SK-N-SH treated with all-trans-retinoic acid at 6 μM for 48 hours (cell line): ENCODE measurements around the gene PTPRN2.

Source experiments
- ATAC-seq: fragments of 200-7000 bp; cut with Tn5 transposase; 3 replicates; pipeline ENCODE4 v1.9.1; 2020; ENCODE audit warnings: mild to moderate bottlenecking, moderate library complexity
- ARNTL ChIP-seq: fragments of 450-650 bp; formaldehyde crosslinking; IDR thresholded peaks from 2 replicates; pipeline ENCODE4 v1.5.0; 2020; ENCODE audit warnings: low read depth, mild to moderate bottlenecking, moderate library complexity, borderline replicate concordance
- BACH2 ChIP-seq: fragments of 250-450 bp; sonication (Bioruptor Pico); IDR thresholded peaks from 2 replicates; pipeline ENCODE4 v1.9.0; 2021; ENCODE audit warnings: mild to moderate bottlenecking, borderline replicate concordance
- CREB5 ChIP-seq: fragments of 250-450 bp; sonication (Bioruptor Pico); IDR thresholded peaks from 2 replicates; pipeline ENCODE4 v1.5.1; 2020; ENCODE audit warnings: low read depth, mild to moderate bottlenecking, moderate library complexity
- CSDC2 ChIP-seq: fragments of 250-450 bp; sonication (Bioruptor Pico); IDR thresholded peaks from 2 replicates; pipeline ENCODE4 v1.5.0; 2020; ENCODE audit warnings: mild to moderate bottlenecking, moderate library complexity
- ESRRG ChIP-seq: fragments of 250-450 bp; sonication (Bioruptor Pico); IDR thresholded peaks from 2 replicates; pipeline ENCODE4 v1.6.1; 2021; ENCODE audit warnings: mild to moderate bottlenecking
- GLIS3 ChIP-seq: fragments of 250-450 bp; sonication (Bioruptor Pico); IDR thresholded peaks from 2 replicates; pipeline ENCODE4 v1.5.0; 2020; ENCODE audit warnings: mild to moderate bottlenecking, moderate library complexity
- ISL1 ChIP-seq: fragments of 250-450 bp; sonication (Bioruptor Pico); IDR thresholded peaks from 2 replicates; pipeline ENCODE4 v2.1.2; 2022; ENCODE audit warnings: mild to moderate bottlenecking, moderate library complexity
- OSR1 ChIP-seq: fragments of 250-450 bp; sonication (Bioruptor Pico); IDR thresholded peaks from 2 replicates; pipeline ENCODE4 v1.8.0; 2022; ENCODE audit warnings: moderate library complexity, mild to moderate bottlenecking, inconsistent platforms
- PPARA ChIP-seq: fragments of 250-450 bp; sonication (Bioruptor Pico); IDR thresholded peaks from 2 replicates; pipeline ENCODE4 v1.5.0; 2020; ENCODE audit warnings: mild to moderate bottlenecking, borderline replicate concordance
- RARB ChIP-seq: fragments of 250-450 bp; sonication (Bioruptor Pico); IDR thresholded peaks from 2 replicates; pipeline ENCODE4 v1.8.0; 2021; ENCODE audit warnings: mild to moderate bottlenecking, moderate library complexity
- SNAI2 ChIP-seq: fragments of 250-450 bp; sonication (Bioruptor Pico); IDR thresholded peaks from 2 replicates; pipeline ENCODE4 v1.5.0; 2020; ENCODE audit warnings: mild to moderate bottlenecking, moderate library complexity
- TCF4 ChIP-seq: fragments of 250-450 bp; sonication (Bioruptor Pico); IDR thresholded peaks from 2 replicates; pipeline ENCODE4 v1.8.0; 2021; ENCODE audit warnings: mild to moderate bottlenecking, moderate library complexity, borderline replicate concordance
- TOX ChIP-seq: fragments of 250-450 bp; sonication (Bioruptor Pico); IDR thresholded peaks from 2 replicates; pipeline ENCODE4 v1.8.0; 2021; ENCODE audit warnings: mild to moderate bottlenecking, moderate library complexity, borderline replicate concordance
- ZFP3 ChIP-seq: fragments of 250-450 bp; sonication (Bioruptor Pico); IDR thresholded peaks from 2 replicates; pipeline ENCODE4 v1.5.0; 2020; ENCODE audit warnings: mild to moderate bottlenecking, moderate library complexity
- ZFP30 ChIP-seq: fragments of 450-650 bp; formaldehyde crosslinking; IDR thresholded peaks from 2 replicates; pipeline ENCODE4 v1.5.0; 2022; ENCODE audit warnings: mild to moderate bottlenecking, moderate library complexity
- ZNF565 ChIP-seq: fragments of 450-650 bp; formaldehyde crosslinking; conservative IDR thresholded peaks from 2 replicates; pipeline ENCODE4 v1.5.0; 2020; ENCODE audit warnings: low read depth, mild to moderate bottlenecking, moderate library complexity
- ZNF70 ChIP-seq: fragments of 450-650 bp; formaldehyde crosslinking; IDR thresholded peaks from 2 replicates; pipeline ENCODE4 v1.5.0; 2020; ENCODE audit warnings: mild to moderate bottlenecking, moderate library complexity
- ZNF8 ChIP-seq: fragments of 450-650 bp; formaldehyde crosslinking; IDR thresholded peaks from 2 replicates; pipeline ENCODE4 v1.5.0; 2020; ENCODE audit warnings: mild to moderate bottlenecking, moderate library complexity
- TF ChIP-seq, protein P1 (sequence below): fragments of 250-450 bp; sonication (Bioruptor Pico); IDR thresholded peaks from 2 replicates; pipeline ENCODE4 v1.5.1; 2021; ENCODE audit warnings: mild to moderate bottlenecking, moderate library complexity
- TF ChIP-seq, protein P2 (sequence below): fragments of 250-450 bp; sonication (Bioruptor Pico); IDR thresholded peaks from 2 replicates; pipeline ENCODE4 v1.8.0; 2020; ENCODE audit warnings: mild to moderate bottlenecking, moderate library complexity, borderline replicate concordance
- TF ChIP-seq, protein P3 (sequence below): fragments of 250-450 bp; sonication (Bioruptor Pico); IDR thresholded peaks from 2 replicates; pipeline ENCODE4 v1.8.0; 2021; ENCODE audit warnings: low read depth, mild to moderate bottlenecking, moderate library complexity, borderline replicate concordance

Gene PTPRN2

DNA sequence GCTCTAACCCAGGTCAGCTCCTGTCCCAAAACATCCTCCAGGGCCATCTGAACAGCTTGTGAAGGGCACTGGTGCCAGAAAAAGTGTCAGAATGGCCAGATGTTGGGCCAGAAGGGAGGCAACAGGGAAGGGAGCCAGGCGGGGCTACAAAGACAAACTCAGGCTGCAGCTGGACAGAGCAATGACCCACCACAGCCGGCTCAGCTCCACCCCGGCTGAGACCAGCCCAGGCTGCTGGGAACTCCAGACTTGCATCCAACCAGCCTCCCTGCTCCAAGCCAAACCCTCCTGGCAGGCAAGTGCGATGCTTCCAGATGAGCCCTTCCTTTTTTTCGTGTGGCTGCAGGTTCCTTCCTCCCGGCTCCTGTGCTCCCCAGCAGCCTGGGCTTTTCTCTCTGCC lies 466.9 kb downstream of the PTPRN2 start:
- no peak for ATAC-seq
- TF ChIP-seq PPARA (CRISPR knock-in tag) (no peak), CSDC2 (CRISPR knock-in tag) (no peak), TOX (CRISPR knock-in tag) (no peak), ARNTL (CRISPR knock-in tag) (no peak), TCF4 (CRISPR knock-in tag) (no peak), ZFP30 (CRISPR knock-in tag) (no peak), CREB5 (CRISPR knock-in tag) (no peak), ZNF70 (CRISPR knock-in tag) (no peak)

DNA sequence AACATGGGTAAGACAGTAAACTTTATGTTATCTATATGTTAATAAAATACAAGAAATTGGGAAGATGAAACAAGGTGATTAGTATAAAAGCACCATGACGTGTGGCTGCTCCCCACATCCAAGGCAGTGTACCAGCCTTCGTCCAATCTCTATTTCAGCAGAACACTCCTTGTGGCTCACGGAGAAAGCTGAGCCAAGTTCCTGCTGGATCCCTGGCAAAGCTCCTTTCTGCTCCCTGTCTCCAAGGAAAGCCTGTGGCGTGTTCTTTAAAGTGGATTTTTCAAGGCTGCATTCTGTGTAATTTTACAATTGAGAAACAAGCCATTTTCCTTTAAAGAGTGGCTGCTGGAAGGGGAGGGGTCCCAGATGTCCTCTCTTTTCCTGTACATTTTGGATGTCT lies 467.3 kb downstream of the PTPRN2 start:
- ATAC-seq, result no peak
- TF ChIP-seq ZNF565 (CRISPR knock-in tag), result no peak
- no peak for TF ChIP-seq RARB (CRISPR knock-in tag)
- TF ChIP-seq, protein P1, sequence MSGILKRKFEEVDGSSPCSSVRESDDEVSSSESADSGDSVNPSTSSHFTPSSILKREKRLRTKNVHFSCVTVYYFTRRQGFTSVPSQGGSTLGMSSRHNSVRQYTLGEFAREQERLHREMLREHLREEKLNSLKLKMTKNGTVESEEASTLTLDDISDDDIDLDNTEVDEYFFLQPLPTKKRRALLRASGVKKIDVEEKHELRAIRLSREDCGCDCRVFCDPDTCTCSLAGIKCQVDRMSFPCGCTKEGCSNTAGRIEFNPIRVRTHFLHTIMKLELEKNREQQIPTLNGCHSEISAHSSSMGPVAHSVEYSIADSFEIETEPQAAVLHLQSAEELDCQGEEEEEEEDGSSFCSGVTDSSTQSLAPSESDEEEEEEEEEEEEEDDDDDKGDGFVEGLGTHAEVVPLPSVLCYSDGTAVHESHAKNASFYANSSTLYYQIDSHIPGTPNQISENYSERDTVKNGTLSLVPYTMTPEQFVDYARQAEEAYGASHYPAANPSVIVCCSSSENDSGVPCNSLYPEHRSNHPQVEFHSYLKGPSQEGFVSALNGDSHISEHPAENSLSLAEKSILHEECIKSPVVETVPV, result no peak
- TF ChIP-seq OSR1 (CRISPR knock-in tag), result no peak
- no peak for TF ChIP-seq ZFP30 (CRISPR knock-in tag)
- no peak for TF ChIP-seq ZNF70 (CRISPR knock-in tag)
- no peak for TF ChIP-seq BACH2 (CRISPR knock-in tag)
- TF ChIP-seq GLIS3, result no peak
- TF ChIP-seq, protein P2, sequence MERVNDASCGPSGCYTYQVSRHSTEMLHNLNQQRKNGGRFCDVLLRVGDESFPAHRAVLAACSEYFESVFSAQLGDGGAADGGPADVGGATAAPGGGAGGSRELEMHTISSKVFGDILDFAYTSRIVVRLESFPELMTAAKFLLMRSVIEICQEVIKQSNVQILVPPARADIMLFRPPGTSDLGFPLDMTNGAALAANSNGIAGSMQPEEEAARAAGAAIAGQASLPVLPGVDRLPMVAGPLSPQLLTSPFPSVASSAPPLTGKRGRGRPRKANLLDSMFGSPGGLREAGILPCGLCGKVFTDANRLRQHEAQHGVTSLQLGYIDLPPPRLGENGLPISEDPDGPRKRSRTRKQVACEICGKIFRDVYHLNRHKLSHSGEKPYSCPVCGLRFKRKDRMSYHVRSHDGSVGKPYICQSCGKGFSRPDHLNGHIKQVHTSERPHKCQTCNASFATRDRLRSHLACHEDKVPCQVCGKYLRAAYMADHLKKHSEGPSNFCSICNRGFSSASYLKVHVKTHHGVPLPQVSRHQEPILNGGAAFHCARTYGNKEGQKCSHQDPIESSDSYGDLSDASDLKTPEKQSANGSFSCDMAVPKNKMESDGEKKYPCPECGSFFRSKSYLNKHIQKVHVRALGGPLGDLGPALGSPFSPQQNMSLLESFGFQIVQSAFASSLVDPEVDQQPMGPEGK (CRISPR knock-in tag), result no peak
- TF ChIP-seq SNAI2 (CRISPR knock-in tag), result no peak
- no peak for TF ChIP-seq ISL1
- TF ChIP-seq ZNF8 (CRISPR knock-in tag), result no peak
- TF ChIP-seq TOX (CRISPR knock-in tag), result no peak
- no peak for TF ChIP-seq ARNTL (CRISPR knock-in tag)
- TF ChIP-seq PPARA (CRISPR knock-in tag), result no peak

DNA sequence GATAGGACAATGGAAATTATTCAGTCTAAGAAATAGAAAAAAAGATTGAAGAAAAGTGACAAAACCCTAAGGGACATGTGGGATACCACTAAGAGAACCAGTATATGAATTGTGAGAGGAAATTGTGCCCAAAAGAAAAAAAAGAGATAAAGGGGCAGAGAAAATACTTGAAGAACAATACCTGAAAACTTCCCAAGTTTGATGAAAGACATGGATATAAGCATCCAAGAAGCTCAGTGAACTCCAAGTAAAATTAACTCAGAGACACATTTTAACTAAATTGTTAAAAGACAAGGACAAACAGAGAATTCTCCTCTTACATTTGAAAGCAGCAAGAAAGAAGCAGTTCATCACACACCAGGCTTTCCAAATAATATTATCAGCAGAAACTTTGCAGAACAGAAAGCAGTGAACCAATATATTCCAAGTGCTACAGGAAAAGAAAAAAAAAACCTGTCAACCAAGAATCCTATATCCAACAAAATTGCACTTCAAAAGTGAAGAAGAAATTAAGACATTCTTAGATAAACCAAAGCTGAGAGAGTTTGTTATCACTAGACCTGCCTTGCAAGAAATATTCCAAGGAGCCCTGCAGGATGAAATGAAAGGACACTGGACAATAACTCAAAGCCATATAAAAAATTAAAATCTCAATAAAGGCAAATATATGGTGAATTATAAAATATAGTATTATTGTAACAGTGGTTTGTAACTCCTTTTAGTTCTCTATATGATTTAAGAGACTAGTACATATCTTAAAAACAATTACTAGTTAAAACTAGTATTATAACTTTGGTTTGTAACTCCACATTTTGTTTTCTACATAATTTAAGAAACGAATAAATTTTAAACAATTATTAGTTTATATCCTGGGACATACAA lies 470.0 kb downstream of the PTPRN2 start:
- ATAC-seq, result no peak

More for the DNA sequence above, 470.0 kb downstream of the PTPRN2 start:
- TF ChIP-seq, protein P3, sequence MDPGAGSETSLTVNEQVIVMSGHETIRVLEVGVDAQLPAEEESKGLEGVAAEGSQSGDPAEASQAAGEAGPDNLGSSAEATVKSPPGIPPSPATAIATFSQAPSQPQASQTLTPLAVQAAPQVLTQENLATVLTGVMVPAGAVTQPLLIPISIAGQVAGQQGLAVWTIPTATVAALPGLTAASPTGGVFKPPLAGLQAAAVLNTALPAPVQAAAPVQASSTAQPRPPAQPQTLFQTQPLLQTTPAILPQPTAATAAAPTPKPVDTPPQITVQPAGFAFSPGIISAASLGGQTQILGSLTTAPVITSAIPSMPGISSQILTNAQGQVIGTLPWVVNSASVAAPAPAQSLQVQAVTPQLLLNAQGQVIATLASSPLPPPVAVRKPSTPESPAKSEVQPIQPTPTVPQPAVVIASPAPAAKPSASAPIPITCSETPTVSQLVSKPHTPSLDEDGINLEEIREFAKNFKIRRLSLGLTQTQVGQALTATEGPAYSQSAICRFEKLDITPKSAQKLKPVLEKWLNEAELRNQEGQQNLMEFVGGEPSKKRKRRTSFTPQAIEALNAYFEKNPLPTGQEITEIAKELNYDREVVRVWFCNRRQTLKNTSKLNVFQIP (CRISPR knock-in tag), result no peak
- TF ChIP-seq, protein P2 (CRISPR knock-in tag), result no peak
- TF ChIP-seq ESRRG (CRISPR knock-in tag) (no peak), BACH2 (CRISPR knock-in tag) (no peak), ISL1 (no peak), GLIS3 (no peak), TCF4 (CRISPR knock-in tag) (no peak), ZNF8 (CRISPR knock-in tag) (no peak), CSDC2 (CRISPR knock-in tag) (no peak), ZFP30 (CRISPR knock-in tag) (no peak), ZFP3 (CRISPR knock-in tag) (no peak), CREB5 (CRISPR knock-in tag) (no peak)
- TF ChIP-seq, protein P1, result no peak
